ENCODE measurements around the gene KCNJ9. TPM values are rescaled to one million over a fixed set of nuclear protein-coding genes. Genes with fewer than 3 reads are reported as not detected.
A peak's percentile ranks its signal among the peaks of the same experiment; 100 is the strongest.

The KCNJ9 gene
- total RNA-seq, 1 donor, result not detected

- H3K4me1 ChIP-seq (ENCODE audit: insufficient read depth, low read length), result no peaks in the 10 kb centered on the region
- H2AFZ ChIP-seq (ENCODE audit: low read length), result no peak overlapping the region
- no peaks in the 10 kb centered on the region for H3K36me3 ChIP-seq (ENCODE audit: insufficient read depth, low read length)
- no peak for DNase-seq (ENCODE audit: insufficient read length, low spot score, missing footprints)
- TF ChIP-seq CTCF (IDR thresholded peaks at IDR 0.05; ENCODE audit: extremely low read depth, low read depth, low read length), result no peak
- H3K4me2 ChIP-seq (ENCODE audit: insufficient read depth, low read length), result no peak overlapping the region
- H3K27me3 ChIP-seq (ENCODE audit: insufficient read depth, low read length), result peaks cover 63% of the 10 kb centered on the region
- no peak overlapping the region for H3K27ac ChIP-seq (ENCODE audit: low read depth, low read length)
- no peaks in the 10 kb centered on the region for H3K79me2 ChIP-seq (ENCODE audit: insufficient read depth, low read length)
- no peaks in the 10 kb centered on the region for H3K9me3 ChIP-seq (ENCODE audit: low read depth, low read length)
- no peaks in the 10 kb centered on the region for H4K20me1 ChIP-seq (ENCODE audit: insufficient read depth, low read length)
- H3K4me3 ChIP-seq (ENCODE audit: insufficient read depth, low read length), result no peak overlapping the region
Observed at GRCh38 chr1:160052936-160053335, 28.4 kb upstream of the KCNJ9 start.

- Histone ChIP-seq H3K27ac (ENCODE audit: low read depth, low read length) (no peak overlapping the region), H3K27me3 (ENCODE audit: insufficient read depth, low read length) (peaks cover 59% of the 10 kb centered on the region), H3K9me3 (ENCODE audit: low read depth, low read length) (no peaks in the 10 kb centered on the region), H3K4me2 (ENCODE audit: insufficient read depth, low read length) (no peak overlapping the region), H3K36me3 (ENCODE audit: insufficient read depth, low read length) (no peaks in the 10 kb centered on the region), H2AFZ (ENCODE audit: low read length) (no peak overlapping the region), H3K4me3 (ENCODE audit: insufficient read depth, low read length) (no peak overlapping the region), H4K20me1 (ENCODE audit: insufficient read depth, low read length) (no peaks in the 10 kb centered on the region), H3K4me1 (ENCODE audit: insufficient read depth, low read length) (no peaks in the 10 kb centered on the region), H3K79me2 (ENCODE audit: insufficient read depth, low read length) (no peaks in the 10 kb centered on the region)
- TF ChIP-seq CTCF (IDR thresholded peaks at IDR 0.05; ENCODE audit: extremely low read depth, low read depth, low read length), result no peak
- DNase-seq (ENCODE audit: insufficient read length, low spot score, missing footprints), result no peak
Observed at GRCh38 chr1:160053548-160054365, 27.6 kb upstream of the KCNJ9 start.

GRCh38 chr1:160056648-160057169 is 24.6 kb upstream of the KCNJ9 start:
- no peaks in the 10 kb centered on the region for H3K4me1 ChIP-seq (ENCODE audit: insufficient read depth, low read length)
- no peaks in the 10 kb centered on the region for H3K9me3 ChIP-seq (ENCODE audit: low read depth, low read length)
- no peaks in the 10 kb centered on the region for H3K79me2 ChIP-seq (ENCODE audit: insufficient read depth, low read length)
- peaks cover 64% of the 10 kb centered on the region for H3K27me3 ChIP-seq (ENCODE audit: insufficient read depth, low read length)
- no peak overlapping the region for H3K4me3 ChIP-seq (ENCODE audit: insufficient read depth, low read length)
- no peak for TF ChIP-seq CTCF (IDR thresholded peaks at IDR 0.05; ENCODE audit: extremely low read depth, low read depth, low read length)
- H4K20me1 ChIP-seq (ENCODE audit: insufficient read depth, low read length), result no peaks in the 10 kb centered on the region
- no peak for DNase-seq (ENCODE audit: insufficient read length, low spot score, missing footprints)
- no peak overlapping the region for H2AFZ ChIP-seq (ENCODE audit: low read length)
- no peak overlapping the region for H3K4me2 ChIP-seq (ENCODE audit: insufficient read depth, low read length)
- H3K36me3 ChIP-seq (ENCODE audit: insufficient read depth, low read length), result no peaks in the 10 kb centered on the region
- no peak overlapping the region for H3K27ac ChIP-seq (ENCODE audit: low read depth, low read length)

GRCh38 chr1:160058087-160058486 is 23.3 kb upstream of the KCNJ9 start:
- H3K27ac ChIP-seq (ENCODE audit: low read depth, low read length), result no peak overlapping the region
- H4K20me1 ChIP-seq (ENCODE audit: insufficient read depth, low read length), result no peaks in the 10 kb centered on the region
- no peaks in the 10 kb centered on the region for H3K4me1 ChIP-seq (ENCODE audit: insufficient read depth, low read length)
- H3K4me3 ChIP-seq (ENCODE audit: insufficient read depth, low read length), result no peak overlapping the region
- DNase-seq (ENCODE audit: insufficient read length, low spot score, missing footprints), result peak; percentile 90
- H2AFZ ChIP-seq (ENCODE audit: low read length), result no peak overlapping the region
- peaks cover 61% of the 10 kb centered on the region for H3K27me3 ChIP-seq (ENCODE audit: insufficient read depth, low read length)
- H3K79me2 ChIP-seq (ENCODE audit: insufficient read depth, low read length), result no peaks in the 10 kb centered on the region
- TF ChIP-seq CTCF (IDR thresholded peaks at IDR 0.05; ENCODE audit: extremely low read depth, low read depth, low read length), result peak; percentile 38
- H3K4me2 ChIP-seq (ENCODE audit: insufficient read depth, low read length), result no peak overlapping the region
- H3K9me3 ChIP-seq (ENCODE audit: low read depth, low read length), result no peaks in the 10 kb centered on the region
- H3K36me3 ChIP-seq (ENCODE audit: insufficient read depth, low read length), result no peaks in the 10 kb centered on the region

Measured in osteoblast (primary cell).